GM19035 (cell line): ENCODE results near the gene LSM2.

Experiments used
- ATAC-seq: cut with Tn5 transposase; IDR thresholded peaks from one replicate; pipeline ENCODE4 v1.9.1; 2021; ENCODE audit not compliant: unreplicated experiment

The LSM2 gene

DNA sequence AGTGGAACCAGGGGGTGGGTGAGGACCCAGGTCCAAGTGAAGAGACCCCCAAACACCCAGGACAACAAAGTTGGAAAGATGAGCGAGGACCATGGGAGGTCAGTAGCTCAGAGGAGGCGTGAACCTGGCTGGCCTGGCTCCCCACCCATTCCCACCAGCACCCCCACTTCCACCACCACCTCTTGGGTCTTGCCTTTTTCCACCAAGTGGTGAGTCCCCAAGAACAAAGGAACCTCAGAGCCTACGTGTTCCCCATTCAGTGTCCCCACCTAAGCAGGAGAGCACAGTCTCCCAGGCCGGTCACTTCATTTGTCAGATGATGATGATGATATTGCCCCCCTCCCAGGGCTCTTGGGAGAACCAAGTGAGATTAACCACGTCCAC lies 29.1 kb downstream of the LSM2 start:
- no peak for ATAC-seq

DNA sequence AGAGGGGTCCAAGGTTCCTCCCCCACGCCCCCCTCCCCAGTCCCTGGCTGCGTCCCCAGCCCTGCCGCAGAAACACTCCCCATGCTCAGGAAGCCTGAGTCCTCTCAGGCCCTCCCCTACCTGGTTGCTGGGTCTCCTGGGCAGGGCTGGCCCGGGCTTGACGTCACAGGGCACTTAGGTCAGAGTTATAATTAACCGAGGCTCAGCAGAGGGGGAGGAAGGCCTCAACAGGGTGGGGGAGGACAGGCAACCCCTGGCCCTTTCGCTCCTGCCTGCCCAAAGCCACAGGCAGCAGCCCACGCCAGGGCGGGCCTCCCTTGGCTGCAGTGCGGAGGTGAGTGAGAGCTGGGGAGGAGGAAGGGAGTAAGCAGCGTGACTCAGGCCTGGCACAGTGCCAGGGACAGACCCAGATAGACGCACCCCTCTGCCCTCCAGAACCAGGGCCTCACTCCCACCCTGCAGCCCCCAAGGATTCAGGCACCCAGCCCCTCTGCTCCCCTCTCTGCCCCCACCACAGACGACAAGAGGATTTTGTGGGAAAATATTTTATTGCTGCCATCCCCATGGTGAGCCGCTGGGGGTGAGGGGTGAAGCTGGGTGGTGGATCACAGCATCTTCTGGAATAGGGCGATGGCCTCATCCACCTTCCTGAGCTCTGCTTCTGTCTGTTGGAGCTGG lies 29.6 kb downstream of the LSM2 start, which contains the start of gene VWA7:
TSS of gene VWA7 (minus strand) at position 340 of the 678 bp plus-strand sequence. CDS start 549 bp downstream, outside the sequence.
- peak; percentile 71 for ATAC-seq

- no peak for ATAC-seq
These were observed 30.2 kb downstream of the LSM2 start for GRCh38 chr6:31776485-31776988.

DNA sequence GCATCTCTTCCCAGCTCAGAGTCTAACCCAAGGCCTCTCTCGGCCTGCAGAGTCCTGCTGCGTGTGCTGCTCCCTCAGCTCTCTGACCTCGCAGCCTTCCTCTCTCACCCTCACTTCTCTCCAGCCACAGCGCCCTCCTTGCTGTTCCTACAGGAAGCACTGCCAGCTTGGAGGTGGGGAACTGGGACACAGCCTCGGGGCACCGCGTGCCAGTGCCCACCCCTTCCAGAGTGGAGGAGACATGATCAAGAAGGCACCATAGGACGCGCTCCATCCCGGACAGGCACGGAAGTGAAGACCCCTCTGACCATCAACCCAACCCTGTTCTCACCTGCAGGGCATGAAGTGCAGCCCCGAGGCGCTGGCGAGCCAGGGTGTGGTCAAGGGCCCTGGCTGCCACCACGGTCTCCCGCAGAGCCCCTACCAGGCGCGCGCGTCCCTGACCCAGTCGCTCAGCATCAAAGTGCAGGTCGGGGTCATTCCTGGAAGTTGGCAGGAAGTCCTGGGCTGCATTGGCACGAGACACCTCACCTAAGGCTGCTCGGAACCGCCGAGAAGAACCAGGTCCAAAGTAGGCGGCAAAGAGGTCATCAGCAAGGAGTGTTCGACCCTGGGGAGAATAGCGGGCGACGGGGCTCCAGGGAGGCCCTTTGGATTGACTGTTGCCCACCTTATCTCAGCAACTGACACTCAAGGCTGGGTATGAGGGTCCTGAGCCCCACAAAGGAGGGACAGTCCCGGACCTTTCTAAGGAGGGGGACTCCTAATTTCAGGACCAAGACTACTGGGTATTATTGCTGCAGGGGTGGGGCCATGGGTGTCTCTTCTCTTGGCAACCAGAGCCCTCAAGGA lies 30.9 kb downstream of the LSM2 start:
- no peak for ATAC-seq

GRCh38 chr6:31775184-31775583 lies 31.6 kb downstream of the LSM2 start:
- no peak for ATAC-seq

DNA sequence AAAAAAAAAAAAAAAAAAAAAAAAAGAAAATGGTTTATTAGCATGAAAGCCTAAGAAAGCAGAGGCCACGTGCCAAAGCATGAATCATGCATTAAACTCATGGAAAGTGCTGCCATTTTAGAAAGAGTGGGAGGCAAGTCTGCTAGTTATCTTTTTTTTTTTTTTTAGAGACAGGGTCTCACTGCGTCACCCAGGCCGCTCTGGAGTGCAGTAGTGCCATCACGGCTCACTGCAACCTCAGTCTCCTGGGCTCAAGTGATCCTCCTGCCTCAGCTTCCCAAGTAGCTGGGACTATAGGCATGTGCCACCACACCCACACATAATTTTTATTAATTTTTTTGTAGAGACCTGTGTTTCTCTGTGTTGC lies 34.8 kb downstream of the LSM2 start:
- no peak for ATAC-seq

DNA sequence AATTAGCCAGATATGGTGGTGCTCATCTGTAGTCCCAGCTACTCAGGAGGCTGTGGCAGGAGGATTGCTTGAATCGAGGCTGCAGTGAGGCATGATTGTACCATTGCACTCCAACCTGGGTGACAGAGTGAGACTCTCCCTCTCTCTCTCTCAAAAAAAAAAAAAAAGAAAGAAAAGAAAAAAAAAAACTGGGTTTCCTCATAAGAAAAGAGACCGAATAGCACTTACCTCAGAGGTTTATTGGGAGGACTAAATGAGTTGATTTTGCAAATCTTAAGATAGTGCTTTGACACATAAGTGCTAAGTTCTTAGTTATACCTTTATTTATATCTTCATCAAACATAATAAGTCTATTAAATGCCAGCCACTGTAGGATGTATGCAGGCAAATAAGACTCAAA lies 35.9 kb downstream of the LSM2 start:
- no peak for ATAC-seq

GRCh38 chr6:31769684-31770371 lies 36.9 kb downstream of the LSM2 start:
- no peak for ATAC-seq

GRCh38 chr6:31768363-31769257 lies 38.2 kb downstream of the LSM2 start:
- no peak for ATAC-seq

GRCh38 chr6:31767096-31767645 lies 39.6 kb downstream of the LSM2 start:
- ATAC-seq: no peak

GRCh38 chr6:31765910-31766794 lies 40.6 kb downstream of the LSM2 start:
- ATAC-seq: no peak

- ATAC-seq: no peak
These were observed 41.2 kb downstream of the LSM2 start for GRCh38 chr6:31765559-31765909.

DNA sequence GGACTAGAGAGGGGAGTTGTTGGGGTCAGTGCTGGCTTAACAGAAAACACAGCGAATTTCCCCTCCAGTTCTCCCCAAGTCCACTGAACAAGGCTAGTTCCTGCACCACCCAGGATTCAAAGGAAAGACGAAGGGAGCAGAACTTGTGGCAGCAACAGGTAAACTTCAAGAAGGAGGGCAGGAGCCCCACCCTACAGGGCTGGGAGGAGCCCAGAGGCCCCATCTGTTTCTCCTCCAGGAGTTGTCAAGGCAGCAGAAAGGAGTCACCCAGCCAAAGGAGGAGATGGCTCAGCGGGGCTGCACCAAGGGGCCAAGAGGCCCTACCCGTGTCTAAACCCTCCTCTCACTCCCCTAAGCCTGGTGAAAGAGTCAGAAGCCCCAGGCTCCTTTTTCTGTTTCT lies 42.6 kb downstream of the LSM2 start:
- ATAC-seq: no peak

DNA sequence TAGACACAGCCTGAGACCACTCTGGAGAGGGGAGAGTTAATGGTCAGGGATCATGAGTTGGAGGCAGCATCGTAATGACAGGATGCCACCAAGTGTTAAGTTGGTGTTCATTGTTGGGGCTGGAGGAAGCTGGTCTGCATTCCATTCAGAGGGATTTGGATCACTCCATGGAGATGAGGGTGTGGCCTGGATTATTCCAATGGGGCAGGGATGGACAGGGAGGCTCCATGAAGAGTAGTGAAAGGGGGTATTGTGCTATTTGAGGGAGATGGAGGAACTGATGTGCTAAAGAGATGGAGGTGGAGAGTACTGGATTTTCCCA lies 43.2 kb downstream of the LSM2 start:
- no peak for ATAC-seq

- ATAC-seq: no peak
These were observed 43.7 kb downstream of the LSM2 start for GRCh38 chr6:31762878-31763618.

DNA sequence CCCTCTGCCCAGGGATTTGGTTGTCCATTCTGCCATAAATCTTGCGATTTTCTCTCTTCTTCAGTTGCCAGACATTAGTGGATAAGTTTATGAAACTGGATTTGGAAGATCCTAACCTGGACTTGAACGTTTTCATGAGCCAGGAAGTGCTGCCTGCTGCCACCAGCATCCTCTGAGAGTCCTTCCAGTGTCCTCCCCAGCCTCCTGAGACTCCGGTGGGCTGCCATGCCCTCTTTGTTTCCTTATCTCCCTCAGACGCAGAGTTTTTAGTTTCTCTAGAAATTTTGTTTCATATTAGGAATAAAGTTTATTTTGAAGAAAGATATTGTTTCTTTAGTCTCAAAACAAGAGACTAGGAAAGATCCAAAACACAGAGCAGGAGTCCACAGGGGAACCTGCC lies 44.4 kb downstream of the LSM2 start, which contains the start of gene SAPCD1:
TSS of gene SAPCD1 (plus strand) at position 301 of the 400 bp plus-strand sequence. CDS start 399 bp downstream, outside the sequence.
- no peak for ATAC-seq

GRCh38 chr6:31761343-31761742 lies 45.4 kb downstream of the LSM2 start:
- ATAC-seq: no peak

DNA sequence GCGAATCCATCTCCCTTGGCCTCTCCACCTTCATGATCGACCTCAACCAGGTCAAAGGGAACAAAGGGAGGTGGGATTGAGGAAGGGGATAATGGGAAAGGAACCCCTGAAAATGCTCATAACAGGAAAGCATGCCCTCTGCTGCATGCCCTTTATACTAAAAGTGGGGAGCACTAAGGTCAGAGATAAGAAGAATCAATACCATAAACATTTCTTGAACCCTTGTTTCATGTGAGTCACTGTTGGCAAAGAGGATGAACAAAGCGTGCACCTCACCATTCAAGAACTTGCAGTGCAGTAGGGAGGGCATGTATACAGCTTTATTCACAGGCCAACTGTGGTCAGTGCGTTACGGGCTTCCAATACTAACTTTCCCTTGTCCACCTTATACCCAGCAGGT lies 46.0 kb downstream of the LSM2 start:
- ATAC-seq: no peak

DNA sequence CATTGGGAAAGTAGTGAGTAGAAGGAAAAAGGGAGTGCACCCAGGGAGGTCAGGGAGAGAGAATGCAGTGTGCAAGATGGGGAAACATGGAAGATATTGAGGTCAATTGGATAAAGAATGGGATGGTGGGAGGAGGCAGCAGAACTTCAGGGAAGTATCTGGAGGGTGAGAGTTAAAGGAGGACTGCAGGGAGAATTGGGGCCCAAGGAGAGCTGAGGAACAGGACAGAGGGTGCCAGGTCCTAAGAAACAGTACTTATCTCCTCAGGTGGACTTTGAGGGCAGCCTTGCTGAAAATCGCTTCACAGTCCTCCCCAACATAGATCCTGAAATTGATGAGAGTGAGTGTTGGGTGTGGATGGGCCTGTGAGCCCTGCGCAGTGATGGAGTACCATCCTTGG lies 48.5 kb downstream of the LSM2 start:
- no peak for ATAC-seq
